Smooth muscle cell (in vitro differentiated cells): ENCODE data around the gene DPAGT1. TPM values are rescaled to one million over a fixed set of nuclear protein-coding genes. Genes with fewer than 3 reads are reported as not detected.

Source experiments
- DNase-seq: peaks from one replicate; lab custom pipeline; 2025; ENCODE audit not compliant: unreplicated experiment; lab: John Stamatoyannopoulos, UW
- H2AFZ ChIP-seq: fragments of 200-600 bp; sonication (generic); 2 replicates; pipeline ENCODE4 v1.6.0; 2016; ENCODE audit warnings: antibody characterized with exemption, low read depth, mild to moderate bottlenecking
- H3F3A ChIP-seq: fragments of 200-600 bp; sonication (generic); 2 replicates; pipeline ENCODE4 v1.6.0; 2017; ENCODE audit warnings: antibody characterized with exemption, low read depth
- H3K27ac ChIP-seq: fragments of 200-600 bp; sonication (generic); 2 replicates; pipeline ENCODE4 v1.5.1; 2016; ENCODE audit warnings: low read depth, mild to moderate bottlenecking
- H3K27me3 ChIP-seq: fragments of 200-600 bp; sonication (generic); 2 replicates; pipeline ENCODE4 v1.6.1; 2016; ENCODE audit warnings: low read depth, mild to moderate bottlenecking
- H3K36me3 ChIP-seq: fragments of 200-600 bp; sonication (generic); 2 replicates; pipeline ENCODE4 v1.5.1; 2016; ENCODE audit warnings: low read depth
- H3K4me1 ChIP-seq: fragments of 200-600 bp; sonication (generic); 2 replicates; pipeline ENCODE4 v1.5.1; 2016; ENCODE audit warnings: low read depth
- H3K4me2 ChIP-seq: fragments of 200-600 bp; sonication (generic); 2 replicates; pipeline ENCODE4 v1.6.0; 2016; ENCODE audit warnings: mild to moderate bottlenecking
- H3K4me3 ChIP-seq: fragments of 200-600 bp; sonication (generic); 2 replicates; pipeline ENCODE4 v1.5.1; 2016; ENCODE audit warnings: mild to moderate bottlenecking
- H3K79me2 ChIP-seq: fragments of 200-600 bp; sonication (generic); 2 replicates; pipeline ENCODE4 v1.6.0; 2016; ENCODE audit warnings: low read depth, mild to moderate bottlenecking
- H3K9ac ChIP-seq: fragments of 200-600 bp; sonication (generic); 2 replicates; pipeline ENCODE4 v1.6.0; 2016; ENCODE audit warnings: low read depth
- H3K9me3 ChIP-seq: fragments of 200-600 bp; sonication (generic); replicated peaks from 2 replicates; pipeline ENCODE4 v1.5.1; 2016; ENCODE audit warnings: low read depth
- H4K20me1 ChIP-seq: fragments of 200-600 bp; sonication (generic); 2 replicates; pipeline ENCODE4 v1.6.0; 2016; ENCODE audit warnings: low read depth
- CTCF ChIP-seq: fragments of 200-600 bp; sonication (generic); IDR thresholded peaks from 2 replicates; pipeline ENCODE4 v1.5.1; 2017; ENCODE audit warnings: borderline replicate concordance, mild to moderate bottlenecking, antibody characterized with exemption; ENCODE audit not compliant: insufficient read depth, poor library complexity, severe bottlenecking
- WGBS: methylation state at CpG from one replicate; pipeline ENCODE4 v1.1.7; 2016; ENCODE audit warnings: low lambda C conversion rate; 5-methylcytosine and 5-hydroxymethylcytosine counted together
- polyA plus RNA-seq: library from polyadenylated mRNA; unstranded; fragments of >200 nt; fragmentation: Nextera tagmentation; extraction: Ambion mirVana; gene quantifications from 2 replicates; pipeline ENCODE4 v1.2.1, GENCODE V29; 2016
- total RNA-seq: library from RNA; depleted of rRNA; stranded (reverse); fragments of >200 nt; gene quantifications from 2 replicates; pipeline ENCODE4 v1.2.3, GENCODE V29; 2014

DPAGT1 gene
- total RNA-seq (26.2 and 40.5 TPM in 2 replicates), polyA plus RNA-seq (68.1 and 73.7 TPM in 2 replicates)

DNA sequence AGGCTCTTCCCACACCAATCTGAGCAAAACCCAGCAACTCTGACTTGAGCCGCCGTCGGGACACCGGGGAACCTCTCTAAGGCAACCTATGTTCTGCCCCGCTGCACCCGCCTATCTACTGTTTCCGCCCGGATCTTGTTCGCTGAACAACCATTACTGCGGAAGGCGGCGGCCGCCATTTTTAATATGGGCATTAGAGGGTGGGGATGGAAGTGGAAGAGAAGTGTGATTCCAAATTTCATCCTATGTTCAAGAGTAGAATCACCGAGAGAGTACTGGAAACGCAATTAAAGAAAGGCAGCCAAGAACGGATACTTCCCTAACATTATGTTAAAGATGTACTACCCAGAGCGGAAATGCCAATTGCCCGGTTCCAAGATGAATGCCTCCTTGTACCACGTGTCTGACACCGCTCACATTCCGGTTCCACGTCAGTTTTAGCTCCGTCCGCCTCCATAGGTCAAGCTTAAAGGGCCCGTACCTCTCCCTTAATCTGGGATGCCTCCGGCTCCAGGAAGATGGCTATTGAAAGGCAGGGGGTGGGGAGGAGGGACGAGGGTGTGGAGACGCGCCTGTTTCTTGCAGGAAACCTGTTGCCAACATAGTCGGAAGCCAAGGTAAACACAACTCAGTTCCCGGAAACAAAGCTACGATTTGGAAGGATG, at the start of gene DPAGT1:
Gene DPAGT1 (minus strand): TSS at position 95 of the 665 bp plus-strand sequence. CDS start 198 bp downstream, outside the sequence.
- Histone ChIP-seq H3F3A (peaks cover 14% of the 10 kb centered on the region), H3K27ac (peak within 1 kb of the TSS; percentile 99), H3K27me3 (no peaks in the 10 kb centered on the region), H3K9me3 (no peaks in the 10 kb centered on the region), H3K9ac (peak within 1 kb of the TSS; percentile 97), H3K4me2 (peak within 1 kb of the TSS; percentile 98), H4K20me1 (no peaks in the 10 kb centered on the region), H3K79me2 (peaks cover 11% of the 10 kb centered on the region), H3K4me1 (peaks cover 17% of the 10 kb centered on the region), H3K36me3 (no peaks in the 10 kb centered on the region), H3K4me3 (peak within 1 kb of the TSS; percentile 81), H2AFZ (peak within 1 kb of the TSS; percentile 97)
- WGBS = under 1% methylated on average over 32 of the region's 32 CpGs
- peak; percentile 35 for DNase-seq
- TF ChIP-seq CTCF = no peak

DNA sequence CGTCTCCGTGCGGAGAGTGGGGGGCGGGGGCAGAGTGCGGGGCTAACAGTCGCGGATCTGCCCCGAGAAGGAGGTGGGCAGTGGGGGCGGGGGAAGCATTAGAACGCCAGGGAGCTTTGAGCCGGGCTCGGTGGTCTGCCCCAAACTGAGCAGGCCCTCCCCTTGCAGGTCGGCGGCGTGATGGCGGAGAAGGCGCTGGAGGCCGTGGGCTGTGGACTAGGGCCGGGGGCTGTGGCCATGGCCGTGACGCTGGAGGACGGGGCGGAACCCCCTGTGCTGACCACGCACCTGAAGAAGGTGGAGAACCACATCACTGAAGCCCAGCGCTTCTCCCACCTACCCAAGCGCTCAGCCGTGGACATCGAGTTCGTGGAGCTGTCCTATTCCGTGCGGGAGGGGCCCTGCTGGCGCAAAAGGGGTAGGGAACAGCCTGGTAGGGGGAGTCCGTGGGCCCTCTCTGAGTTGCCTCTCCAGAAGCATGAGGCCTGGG, 48.2 kb upstream of the DPAGT1 start:
- Histone ChIP-seq H3K27me3 (peaks cover 27% of the 10 kb centered on the region), H3K9me3 (no peaks in the 10 kb centered on the region), H3K4me2 (peak overlapping the region; percentile 98), H3K4me3 (peak overlapping the region; percentile 73), H3F3A (no peaks in the 10 kb centered on the region), H2AFZ (peak overlapping the region; percentile 98), H3K79me2 (no peaks in the 10 kb centered on the region), H3K9ac (no peak overlapping the region), H4K20me1 (no peaks in the 10 kb centered on the region), H3K4me1 (peaks cover 4% of the 10 kb centered on the region), H3K27ac (no peak overlapping the region), H3K36me3 (no peaks in the 10 kb centered on the region)
- 6% methylated on average over 23 of the region's 33 CpGs for WGBS
- TF ChIP-seq CTCF = no peak
- DNase-seq = no peak

DNA sequence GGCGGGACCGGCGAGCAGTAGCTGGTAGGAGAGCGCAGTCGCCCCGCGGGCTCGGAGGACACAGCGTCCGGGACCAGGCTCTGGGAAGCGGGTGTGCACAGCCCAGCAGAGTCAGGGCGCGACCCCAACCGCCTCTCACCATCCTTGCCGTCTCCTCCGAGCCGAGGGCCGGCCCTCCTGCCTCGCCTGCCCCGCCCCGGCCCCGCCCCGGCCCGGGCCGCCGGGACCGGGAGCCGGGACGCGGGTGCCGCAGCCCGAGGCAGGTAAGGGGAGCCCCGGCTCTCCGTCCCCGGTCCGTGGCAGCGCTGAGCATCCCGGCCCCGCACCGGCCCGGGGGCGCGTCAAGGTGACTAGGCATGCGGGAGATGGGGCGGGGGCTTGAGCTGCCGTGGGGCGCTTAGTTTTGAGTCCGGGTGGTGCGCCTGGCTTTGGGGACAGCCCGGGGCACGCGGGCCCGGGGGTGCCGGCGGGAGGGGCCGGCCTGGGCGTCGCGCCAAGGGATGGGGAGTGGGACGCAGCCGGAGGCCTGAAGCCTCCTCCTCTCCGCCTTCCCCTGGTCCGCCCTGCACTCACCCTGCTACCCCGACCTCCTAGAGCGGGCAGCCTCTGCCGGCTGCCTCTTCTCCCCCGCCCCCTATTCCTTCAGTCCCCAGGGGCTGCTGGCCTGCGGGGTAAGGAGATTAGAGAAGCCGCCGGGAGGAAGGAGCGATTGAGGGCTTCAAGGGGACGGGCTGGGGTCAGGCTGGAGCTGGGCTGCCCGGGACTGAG, 47.5 kb upstream of the DPAGT1 start, which contains the start of gene ABCG4:
Gene ABCG4 (plus strand): TSS at position 35 of the 768 bp plus-strand sequence. CDS start 914 bp downstream, outside the sequence.
- H3K9me3 ChIP-seq = no peaks in the 10 kb centered on the region
- peaks cover 27% of the 10 kb centered on the region for H3K27me3 ChIP-seq
- H4K20me1 ChIP-seq = no peaks in the 10 kb centered on the region
- no peak for TF ChIP-seq CTCF
- H3K36me3 ChIP-seq = no peaks in the 10 kb centered on the region
- H3K4me2 ChIP-seq = peak within 1 kb of the TSS; percentile 98
- peaks cover 4% of the 10 kb centered on the region for H3K4me1 ChIP-seq
- H3K9ac ChIP-seq = no peak within 1 kb of the TSS
- peak within 1 kb of the TSS; percentile 98 for H2AFZ ChIP-seq
- no peak within 1 kb of the TSS for H3K27ac ChIP-seq
- no peaks in the 10 kb centered on the region for H3K79me2 ChIP-seq
- peak within 1 kb of the TSS; percentile 73 for H3K4me3 ChIP-seq
- WGBS = under 1% methylated on average over 30 of the region's 73 CpGs
- no peaks in the 10 kb centered on the region for H3F3A ChIP-seq
- DNase-seq = no peak
